Activated naive CD8-positive, alpha-beta T cell treated with anti-CD3 and anti-CD28 coated beads, Interleukin-2, amount 50 U/mL, for 16 hours (primary cell): ENCODE results near the gene SNX18.

ENCODE experiments used
- DNase-seq: peaks from one replicate; pipeline ENCODE4 v3.0.0-alpha.2; 2020; ENCODE audit warnings: low read depth, low spot score

SNX18 gene

GRCh38 chr5:54580997-54581811, 63.6 kb downstream of the SNX18 start:
- DNase-seq: no peak

DNA sequence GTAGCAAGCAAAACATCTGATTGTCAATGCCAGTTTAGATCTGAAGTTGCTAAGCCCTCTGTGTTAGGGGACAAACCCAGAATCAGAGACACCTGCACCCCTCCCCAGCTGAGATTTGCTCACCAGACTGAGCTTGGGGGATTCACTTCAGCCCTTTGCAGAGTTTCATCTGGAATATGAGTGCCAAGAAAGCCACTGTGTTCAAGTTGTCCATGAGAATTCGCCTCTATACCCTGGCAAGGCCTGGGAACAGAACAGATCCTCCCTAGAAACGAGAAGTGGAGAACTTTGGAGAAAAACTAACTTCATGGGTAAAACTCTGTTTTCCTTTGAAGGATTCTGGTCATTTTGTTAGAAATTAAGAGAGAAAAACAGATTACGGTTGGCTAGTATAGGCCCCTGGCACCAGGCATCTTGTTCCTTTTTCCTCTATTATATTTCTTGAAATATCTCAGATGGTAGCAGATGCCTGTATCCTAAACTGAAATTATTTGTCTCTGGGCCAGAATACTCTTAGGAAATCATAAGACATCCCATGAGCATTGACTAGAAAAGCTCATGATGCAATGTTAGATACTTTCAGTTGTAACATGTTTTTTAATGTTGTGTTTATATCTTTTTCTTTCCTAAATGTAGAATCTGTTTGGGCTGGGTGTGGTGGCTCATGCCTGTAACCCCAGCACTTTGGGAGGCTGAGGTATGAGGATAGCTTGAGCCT, 64.4 kb downstream of the SNX18 start:
- DNase-seq: no peak

GRCh38 chr5:54586336-54586735, 68.8 kb downstream of the SNX18 start:
- no peak for DNase-seq

- DNase-seq: no peak
Measured at GRCh38 chr5:54589786-54590185, 72.2 kb downstream of the SNX18 start.

DNA sequence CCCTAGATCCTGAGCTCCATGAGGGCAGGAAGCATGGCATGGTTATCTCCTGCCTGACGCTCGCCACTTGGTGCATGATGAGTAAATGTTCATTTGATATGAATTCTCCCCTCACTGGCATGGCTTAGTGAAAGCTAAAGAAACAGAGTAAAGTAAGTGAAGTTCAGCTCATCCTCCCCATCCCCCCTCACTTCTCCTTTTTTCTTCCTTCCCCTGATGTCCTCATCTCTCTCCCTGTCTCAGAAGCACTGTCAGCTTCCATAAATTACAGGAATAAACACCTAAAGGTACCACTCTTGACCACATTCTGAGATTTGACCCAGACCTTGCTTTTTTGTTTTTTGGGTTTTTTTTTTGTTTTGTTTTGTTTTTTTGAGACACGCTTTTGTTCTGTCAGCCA, 73.3 kb downstream of the SNX18 start:
- DNase-seq: no peak

DNA sequence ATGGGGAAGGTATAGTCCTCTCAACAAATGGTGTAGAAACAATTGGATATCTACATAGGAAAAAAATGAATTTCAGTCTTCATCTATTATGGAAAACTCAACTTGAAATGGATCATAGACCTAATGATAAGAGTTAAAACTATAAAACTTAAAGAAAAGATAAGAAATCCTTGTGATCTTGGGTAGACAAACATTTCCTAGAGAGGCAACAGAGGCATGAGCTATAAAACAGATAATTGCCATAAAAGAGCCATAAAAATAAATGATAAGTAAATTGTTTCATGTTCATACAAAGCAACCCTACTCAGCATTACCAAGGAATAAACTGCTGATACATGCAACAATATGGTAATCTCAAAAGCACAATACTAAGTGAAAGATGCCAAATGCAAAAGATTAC, 76.2 kb downstream of the SNX18 start:
- DNase-seq: no peak

- no peak for DNase-seq
Measured at GRCh38 chr5:54594181-54594580, 76.6 kb downstream of the SNX18 start.

DNA sequence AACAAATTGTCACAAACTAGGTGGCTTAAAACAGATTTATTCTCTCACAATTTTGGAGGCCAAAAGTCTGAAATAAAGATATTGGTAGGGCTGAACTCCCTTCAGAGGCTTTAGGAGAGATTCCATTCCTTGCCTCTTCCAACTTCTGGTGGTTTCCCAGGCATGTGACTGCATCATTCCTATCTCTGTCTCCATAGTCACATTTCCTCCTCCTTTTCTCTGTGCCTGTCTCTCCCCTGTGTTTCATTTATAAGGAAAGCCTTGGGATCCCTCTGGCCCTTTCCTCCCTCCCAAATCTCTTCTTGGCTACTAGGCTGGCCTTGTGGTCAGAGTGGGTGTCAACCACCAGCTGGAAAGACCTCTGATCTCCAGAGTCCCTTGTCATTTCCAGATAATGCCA, 78.2 kb downstream of the SNX18 start:
- DNase-seq: no peak
